GOT3 (cell line): ENCODE results near the gene RFX7.
"Not testable (repeated sequence)": the region's sequence is repeated elsewhere in the genome, so short reads cannot be mapped to it uniquely, and the experiment has no call there.

Experiments used
- DNase-seq: peaks from one replicate; lab custom pipeline; 2025; ENCODE audit warnings: mixed read lengths; lab: John Stamatoyannopoulos, UW

RFX7 gene

DNA sequence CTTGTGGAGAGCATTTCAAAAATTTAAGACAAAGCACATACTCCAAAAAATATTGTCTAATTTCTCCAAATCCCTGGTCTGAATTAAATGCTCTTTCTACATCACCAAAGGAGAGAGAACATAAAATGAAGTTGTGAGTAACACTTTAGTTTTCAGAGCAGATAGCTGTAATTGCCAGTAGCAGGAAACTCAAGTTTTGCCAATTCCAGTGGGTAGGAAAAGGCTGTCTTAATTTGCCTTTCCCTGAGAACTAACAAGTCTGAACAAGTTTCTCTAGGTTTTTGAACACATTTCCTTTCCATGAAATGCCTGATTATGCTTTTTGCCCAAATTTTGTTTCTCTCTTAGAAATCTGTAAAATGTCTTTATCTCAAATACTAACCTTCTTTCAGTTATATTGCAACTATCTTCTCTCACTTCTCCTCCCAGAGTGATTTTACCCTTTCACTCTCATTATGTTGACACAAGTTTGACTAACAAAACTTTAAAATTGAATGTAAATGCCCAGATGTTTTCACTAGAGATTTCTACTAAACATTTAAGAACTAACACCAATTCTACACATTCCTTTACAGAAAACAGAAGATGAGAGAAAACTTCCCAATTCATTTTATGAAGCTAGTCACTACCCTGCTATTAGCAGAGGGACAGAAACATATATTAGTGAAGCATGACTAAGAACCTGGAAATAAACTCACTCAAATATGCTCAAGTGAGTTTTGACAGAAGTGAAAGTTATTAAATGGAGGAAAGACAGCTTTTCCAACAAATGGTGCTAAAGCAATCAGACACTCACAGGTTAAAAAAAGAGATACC, 38.4 kb downstream of the RFX7 start:
- DNase-seq = no peak

DNA sequence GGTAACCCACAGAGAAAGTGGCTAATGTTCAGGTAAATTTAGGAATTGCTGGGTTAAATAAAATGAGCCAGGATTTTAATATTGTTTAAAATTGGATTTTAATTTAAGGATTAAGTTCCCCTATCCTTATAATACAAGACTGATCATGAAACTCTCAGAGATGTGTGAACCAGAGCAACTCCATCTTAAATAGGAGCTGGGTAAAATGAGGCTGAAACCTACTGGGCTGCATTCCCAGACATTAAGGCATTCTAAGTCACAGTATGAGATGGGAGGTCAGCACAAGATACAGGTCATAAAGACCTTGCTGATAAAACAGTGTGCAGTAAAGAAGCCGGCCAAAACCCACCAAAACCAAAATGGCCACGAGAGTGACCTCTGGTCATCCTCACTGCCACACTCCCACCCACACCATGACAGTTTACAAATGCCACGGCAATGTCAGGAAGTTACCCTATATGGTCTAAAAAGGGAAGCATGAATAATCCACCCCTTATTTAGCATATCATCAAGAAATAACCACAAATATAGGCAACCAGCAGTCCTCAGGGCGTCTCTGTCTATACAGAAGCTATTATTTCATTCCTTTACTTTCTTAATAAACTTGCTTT, 40.3 kb downstream of the RFX7 start:
- not testable (repeated sequence) for DNase-seq

DNA sequence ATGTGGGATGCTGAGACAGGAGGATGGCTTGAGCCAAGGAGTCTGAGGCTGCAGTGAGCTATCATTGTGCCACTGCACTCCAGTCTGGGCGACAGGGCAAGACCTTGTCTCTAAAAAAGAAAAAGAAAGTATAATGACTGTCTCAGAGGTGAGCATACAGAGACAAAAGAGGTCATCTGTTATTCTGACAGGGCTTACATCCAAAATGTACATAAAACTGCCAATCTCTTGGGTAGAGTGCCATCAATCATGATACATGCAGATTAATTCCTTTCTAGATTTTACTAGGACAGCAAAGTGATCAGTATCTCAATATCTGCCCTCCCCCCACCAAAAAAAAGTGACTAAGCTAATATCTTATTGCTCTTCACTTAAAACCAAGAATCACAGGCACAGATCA, 41.0 kb downstream of the RFX7 start:
- no peak for DNase-seq

DNA sequence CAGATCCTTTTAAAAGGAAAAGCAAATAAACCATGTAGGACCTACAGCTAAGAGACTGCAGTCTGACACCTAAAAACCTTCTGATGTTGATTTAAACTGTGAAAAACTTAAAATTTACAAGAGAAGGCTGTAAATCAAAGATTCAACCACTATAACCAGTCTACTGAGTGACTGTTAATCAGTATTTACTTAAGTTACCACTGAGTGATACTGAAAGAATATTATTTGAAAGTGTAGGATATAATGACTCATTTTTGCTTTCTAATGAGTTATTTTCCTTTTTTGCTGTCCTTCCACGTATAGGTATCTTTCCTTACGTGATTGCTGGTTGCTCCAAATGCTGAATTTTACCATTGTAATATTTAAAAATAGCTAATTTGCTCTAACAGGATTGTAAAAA, 44.6 kb downstream of the RFX7 start:
- DNase-seq = no peak

DNA sequence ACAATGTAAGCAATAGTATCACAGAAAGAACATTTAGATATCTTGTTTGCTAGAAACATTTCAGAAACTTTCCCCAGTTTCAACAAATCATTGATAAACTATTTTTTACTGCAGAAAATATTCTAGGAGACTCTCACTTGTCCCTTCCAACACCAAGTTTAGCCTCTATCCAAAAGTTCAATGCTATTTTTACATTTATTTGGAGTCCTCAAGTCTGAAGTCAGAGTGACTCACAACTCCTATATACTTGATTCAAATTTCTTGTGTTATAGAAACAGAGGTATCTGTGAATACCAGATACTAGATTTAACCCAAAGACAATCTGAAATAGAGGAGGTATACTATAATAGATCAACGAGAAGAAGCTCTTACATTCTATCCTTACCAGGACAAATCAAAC, 49.6 kb downstream of the RFX7 start:
- no peak for DNase-seq

DNA sequence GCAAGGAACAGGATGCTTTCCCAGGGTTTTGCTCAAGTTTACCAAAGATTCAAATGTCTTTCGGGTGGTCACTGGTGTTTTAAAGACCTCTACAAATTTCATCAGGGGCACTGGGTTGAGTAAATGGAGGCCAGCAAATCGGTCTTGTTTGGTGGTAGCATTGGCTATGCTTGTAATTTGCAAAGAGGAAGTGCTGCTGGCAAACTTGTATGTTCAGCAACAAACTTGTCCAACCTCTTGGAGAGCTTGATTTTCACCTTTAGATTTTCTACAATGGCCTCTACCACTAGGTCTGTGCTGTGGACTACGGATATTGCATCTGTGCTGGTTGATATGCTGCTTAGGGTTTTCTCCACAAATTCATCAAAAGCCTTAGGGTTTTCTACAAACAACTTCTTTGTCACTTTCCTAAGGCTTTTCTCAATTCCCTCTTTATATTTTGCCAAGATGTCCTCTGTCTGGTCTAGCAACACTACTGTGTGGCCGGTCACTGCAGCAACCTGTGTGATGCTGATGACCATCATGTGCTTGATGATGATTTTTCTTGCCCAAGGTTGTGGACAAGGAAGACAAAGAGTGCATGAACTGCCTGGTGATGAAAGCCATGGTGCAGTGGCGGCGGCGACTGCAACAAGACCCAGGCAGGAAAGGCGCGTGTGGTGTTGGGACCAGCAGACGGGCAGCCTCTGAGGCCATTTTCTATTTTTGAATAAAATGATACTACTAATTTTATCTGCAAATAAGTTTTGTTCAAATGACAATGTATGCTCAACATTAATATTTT, 50.8 kb downstream of the RFX7 start:
- no peak for DNase-seq

DNA sequence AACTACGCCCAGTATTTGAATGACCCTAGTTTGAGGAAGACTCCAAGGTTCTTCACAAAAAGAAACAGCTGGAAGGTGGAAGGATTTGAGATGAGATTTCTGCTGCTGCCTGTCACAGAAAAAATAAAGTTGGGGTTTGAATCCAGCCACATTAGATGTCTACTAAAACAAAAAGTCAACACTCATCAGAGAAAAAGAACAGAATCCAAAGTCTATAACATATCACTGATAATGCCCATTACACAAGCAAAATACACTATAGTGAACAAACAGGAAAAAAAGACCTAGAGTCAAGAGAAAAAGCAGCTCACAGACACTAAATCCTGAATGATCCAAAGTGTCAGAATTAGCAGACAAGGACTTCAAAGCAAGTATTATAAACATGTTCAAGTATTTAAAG, 56.0 kb downstream of the RFX7 start:
- DNase-seq = no peak

DNA sequence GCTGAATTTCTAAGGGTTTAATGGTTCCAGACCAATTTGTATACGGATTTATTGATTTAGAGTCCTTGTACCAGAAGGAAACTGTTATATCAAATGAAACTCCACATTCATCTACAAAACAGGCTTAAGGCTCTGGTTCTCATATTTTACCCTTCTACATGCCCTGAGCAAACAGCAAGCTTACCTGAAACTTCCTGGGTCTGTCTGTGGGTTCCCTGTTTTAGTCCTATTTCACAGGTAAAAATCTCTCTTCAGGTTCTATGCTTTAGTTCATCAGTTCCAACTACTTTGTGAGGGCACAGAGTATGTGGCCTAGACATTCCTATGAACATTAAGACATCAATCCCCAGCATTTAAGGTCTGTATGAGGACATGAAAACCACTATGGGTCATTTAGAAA, 57.7 kb downstream of the RFX7 start:
- no peak for DNase-seq

DNA sequence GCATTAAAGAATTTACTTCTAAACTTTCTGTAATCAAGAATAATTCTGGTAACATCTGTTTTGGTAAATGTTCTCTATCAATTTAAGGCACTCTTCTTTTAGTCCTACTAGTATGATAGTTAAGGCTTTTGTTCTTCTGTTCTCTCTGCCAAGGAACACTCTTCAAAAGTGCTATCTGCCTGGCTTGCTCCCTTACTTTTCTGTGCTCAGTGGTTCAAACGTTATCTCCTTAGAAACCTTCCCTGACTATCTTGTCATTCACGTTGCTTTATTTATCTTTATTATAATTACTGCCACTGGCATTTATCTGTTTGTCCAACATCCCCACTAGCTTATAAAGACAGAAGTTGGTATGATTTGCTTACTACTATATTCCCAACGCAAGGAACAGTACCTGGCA, 59.2 kb downstream of the RFX7 start:
- no peak for DNase-seq

DNA sequence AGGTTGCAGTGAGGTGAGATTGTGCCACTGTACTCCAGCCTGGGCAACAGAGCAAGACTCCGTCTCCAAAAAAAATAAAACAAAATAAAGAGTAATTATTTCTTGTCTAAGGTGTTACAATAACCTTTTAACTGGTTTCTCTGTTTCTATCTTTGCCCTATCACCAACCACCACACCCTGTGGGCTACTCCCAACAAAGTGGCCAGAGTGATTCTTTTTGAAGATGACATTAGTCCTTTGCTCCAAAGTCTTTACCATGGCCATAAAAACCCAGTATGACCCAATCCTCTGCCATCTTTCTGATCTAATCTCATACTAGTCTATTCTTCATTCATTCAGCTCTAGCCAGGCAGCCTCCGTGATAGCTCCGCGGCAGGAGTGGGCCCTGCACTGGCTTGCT, 62.8 kb downstream of the RFX7 start:
- no peak for DNase-seq

DNA sequence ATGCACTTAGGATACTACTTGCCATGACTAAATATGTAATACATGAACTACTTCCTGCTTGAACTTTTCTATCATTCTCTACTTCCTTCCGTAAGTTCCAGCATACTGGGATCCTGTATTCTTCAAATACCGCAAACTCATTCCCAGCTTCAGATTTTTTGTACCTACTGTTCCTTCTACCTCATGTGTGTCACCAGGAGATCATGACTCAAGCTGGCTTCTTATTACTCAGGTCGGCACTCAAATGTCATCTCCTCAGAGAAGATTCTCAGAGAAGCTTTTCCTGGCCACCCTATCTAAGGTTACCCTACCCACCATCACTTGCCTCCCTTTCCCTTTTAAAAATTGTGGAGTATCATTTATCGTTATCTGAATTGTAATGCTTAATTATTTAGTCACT, 66.7 kb downstream of the RFX7 start:
- no peak for DNase-seq

DNA sequence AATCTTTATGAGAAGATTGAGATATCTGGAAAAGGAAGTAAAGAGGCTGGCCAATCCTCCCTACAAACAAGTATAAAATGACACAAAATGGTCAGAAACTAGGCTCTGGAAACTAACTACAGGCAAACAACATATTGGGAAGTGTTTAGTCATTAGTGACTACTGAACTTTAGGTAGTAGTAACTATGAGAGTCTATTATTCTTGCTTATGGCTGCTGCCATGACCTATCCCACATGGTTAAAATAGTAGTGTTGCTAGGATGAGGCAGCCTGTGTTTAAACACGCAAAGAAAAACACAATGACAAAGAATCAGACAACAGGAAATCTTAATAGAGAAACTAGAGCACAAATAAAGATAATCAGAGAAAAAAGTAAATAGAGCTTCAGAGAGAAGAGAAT, 67.9 kb downstream of the RFX7 start:
- no peak for DNase-seq

DNA sequence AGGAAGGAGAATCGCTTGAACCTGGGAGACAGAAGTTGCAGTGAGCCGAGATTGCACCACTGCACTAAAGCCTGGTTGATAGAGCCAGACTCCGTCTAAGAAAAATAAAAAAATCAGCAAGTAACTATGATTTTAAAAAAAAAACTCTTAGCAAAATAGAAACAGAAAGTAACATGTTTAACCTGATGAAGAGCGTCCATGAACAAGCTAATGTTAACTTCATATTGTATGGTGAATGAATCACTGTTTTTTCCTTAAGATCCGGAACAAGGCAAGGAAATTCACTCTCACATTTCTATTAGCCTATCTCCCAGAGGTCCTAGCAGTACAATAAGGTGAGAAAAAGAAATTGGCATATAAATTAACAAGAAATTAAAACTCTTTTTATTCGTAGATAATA, 69.0 kb downstream of the RFX7 start:
- DNase-seq = no peak

DNA sequence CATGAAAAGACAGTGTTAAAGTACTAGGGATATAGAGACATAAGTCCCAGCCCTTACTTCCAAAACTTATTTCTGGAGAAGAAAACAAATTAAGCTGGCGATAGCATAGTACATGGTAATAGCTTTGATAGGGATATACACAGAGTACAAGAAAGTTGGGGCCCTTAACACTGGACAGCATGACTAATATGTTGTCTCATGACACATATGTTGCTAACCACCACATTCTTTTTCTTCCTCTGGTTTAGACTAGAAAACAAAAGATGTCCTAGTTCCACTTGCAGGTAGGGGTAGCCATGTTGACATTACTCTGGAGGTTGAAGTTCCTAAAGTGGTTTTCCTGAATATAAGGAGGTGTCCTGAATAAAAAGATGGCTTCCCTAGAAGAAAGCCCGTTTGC, 75.3 kb downstream of the RFX7 start:
- no peak for DNase-seq

DNA sequence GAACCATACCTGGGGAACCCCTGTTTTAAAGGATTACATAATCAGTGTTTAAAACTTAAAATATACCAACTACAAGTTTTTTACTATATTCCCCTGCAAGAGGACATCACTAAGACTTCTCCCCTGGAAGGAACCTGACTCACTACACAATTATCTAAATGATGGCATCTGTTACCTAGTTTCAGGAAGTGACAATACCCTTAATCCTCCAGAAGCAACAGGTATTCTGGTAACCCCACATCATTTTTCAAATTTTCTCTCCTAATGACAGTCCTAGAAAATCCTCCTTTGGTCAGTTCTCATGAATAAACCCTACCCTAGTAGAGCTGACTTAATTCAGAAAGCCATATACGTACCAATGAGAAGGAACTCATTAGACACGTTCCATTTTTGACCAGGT, 78.4 kb downstream of the RFX7 start:
- no peak for DNase-seq

DNA sequence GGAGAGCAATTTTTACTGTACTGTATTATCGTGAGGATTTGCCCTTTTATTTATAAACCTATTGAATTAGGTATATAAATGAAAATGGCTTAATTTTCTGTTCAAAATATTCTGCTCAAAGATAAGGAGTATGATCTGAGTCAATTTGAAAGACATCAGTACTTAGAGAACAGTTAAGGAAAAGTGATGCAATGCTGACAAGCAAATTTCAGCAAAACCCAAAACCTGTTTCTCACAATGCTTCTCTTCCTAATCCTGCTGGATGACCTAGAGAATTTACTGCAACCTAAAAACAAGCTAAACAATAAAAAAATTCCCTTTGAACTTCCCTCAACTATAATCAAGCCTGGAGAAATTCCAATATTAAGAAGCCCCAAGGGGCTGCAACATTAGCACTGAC, 82.7 kb downstream of the RFX7 start:
- no peak for DNase-seq

DNA sequence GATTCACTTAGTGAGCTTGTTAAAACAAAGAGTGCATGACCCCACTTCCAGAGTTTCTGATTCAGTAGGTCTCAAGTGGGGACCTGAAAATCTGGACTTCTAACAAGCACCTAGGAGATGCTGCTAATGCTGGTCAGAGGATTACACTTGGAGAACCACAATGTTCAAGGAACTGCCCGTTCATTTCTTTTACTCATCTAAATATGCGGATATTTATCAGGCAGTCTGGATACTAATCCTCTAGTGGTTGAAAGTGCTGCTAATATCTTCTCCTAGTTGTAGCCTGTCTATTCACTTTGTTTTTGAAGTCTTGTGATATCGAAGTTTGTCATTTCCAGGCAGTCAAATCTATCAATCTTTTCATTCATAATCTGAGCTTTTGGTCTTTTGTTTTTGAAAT, 86.8 kb downstream of the RFX7 start:
- DNase-seq = no peak

DNA sequence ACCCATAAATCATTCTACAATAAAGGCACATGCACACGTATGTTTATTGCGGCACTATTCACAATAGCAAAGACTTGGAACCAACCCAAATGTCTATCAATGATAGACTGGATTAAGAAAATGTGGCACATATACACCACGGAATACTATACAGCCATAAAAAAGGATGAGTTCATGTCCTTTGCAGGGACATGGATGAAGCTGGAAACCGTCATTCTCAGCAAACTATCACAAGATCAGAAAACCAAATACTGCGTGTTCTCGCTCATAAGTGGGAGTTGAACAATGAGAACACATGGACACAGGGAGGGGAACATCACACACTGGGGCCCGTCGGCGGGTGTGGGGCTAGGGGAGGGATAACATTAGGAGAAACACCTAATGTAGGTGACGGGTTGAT, 88.4 kb downstream of the RFX7 start:
- not testable (repeated sequence) for DNase-seq

DNA sequence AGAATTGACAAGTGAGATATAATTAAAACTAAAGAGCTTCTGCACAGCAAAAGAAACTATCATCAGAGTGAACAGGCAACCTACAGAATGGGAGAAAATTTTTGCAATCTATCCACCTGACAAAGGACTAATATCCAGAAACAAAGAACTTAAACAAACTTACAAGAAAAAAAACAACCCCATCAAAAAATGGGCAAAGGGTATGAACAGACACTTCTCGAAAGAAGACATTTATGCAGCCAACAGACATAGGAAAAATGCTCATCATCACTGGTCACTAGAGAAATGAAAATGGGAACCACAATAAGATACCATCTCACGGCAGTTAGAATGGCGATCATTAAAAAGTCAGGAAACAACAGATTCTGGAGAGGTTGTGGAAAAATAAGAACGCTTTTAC, 88.9 kb downstream of the RFX7 start:
- not testable (repeated sequence) for DNase-seq

DNA sequence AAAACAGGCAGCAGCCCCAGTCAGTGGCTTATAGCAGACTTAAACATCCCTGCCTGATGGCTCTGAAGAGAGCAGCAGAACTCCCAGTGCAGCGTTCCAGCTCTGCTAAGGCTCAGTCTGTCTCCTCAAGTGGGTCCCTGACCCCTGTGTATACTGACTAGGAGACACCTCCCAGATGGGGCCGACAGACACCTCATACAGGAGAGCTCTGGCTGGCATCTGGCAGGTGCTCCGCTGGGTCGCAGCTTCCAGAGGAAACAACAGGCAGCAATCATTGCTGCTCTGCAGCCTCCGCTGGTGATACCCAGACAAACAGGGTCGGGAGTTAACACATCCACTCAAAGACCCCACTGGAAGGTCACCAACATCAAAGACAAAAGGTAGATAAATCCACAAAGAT, 93.5 kb downstream of the RFX7 start:
- no peak for DNase-seq

DNA sequence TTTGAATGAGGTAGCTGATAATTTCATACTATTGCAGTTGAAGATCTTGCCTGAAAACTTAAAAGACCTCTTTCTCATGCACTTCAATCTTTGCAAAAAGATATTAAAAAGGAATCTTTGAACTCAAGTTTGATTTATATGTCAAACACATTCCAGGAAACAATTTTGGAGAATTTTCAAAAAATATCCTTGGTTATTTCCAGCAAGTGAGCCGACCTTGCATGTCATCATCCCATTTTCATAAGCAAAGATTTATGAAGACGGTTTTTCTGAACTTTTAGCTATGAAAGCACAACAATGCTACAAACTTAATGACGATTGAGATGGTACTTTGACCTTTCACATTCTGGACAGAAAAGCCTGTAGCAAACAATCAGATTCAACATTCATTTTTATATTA, 95.6 kb downstream of the RFX7 start:
- no peak for DNase-seq

DNA sequence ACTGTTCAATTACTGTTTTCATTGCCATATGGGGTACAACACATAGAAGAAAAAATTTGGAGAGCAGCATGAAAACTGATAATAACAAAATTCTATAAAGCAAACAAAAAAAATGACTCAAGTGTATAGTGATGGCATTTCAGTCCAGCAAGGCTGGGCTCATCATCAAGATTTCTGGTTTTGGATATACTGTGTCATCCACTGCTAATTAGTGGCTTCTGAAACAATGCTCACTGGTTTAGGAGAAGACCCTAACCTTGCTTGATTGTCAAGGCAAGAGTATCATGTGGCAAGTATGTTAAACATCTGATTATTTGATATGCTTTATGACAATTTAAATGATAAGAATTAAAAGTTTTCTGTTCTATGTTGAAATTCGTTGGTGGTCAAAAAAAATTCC, 96.9 kb downstream of the RFX7 start:
- no peak for DNase-seq

DNA sequence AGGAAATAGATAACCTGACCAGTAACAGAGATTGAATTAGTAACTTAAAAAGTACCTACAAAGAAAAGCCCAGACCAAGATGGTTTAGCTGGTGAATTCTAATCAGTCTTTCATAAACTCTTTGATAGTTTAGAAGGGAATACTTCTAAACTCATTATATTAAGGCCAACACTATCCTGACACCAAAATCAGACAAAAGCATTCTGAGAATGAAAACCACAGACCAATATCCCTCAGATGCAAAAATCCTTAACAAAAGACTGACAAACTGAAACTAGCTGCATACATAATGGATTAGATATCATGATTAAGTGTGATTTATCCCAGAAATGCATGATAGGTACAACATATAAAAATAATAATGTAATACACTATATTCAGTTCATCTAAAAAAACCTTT, 115.6 kb downstream of the RFX7 start:
- DNase-seq = no peak
